Activated CD4-positive, alpha-beta T cell treated with anti-CD3 and anti-CD28 coated beads for 4 hours (primary cell): ENCODE measurements around the gene GPHB5.
"Not testable (repeated sequence)": the region's sequence is repeated elsewhere in the genome, so short reads cannot be mapped to it uniquely, and the experiment has no call there.

Experiments
- DNase-seq, 2 donors: peaks; one replicate each; pipeline ENCODE4 v3.0.0-alpha.2; 2020

The GPHB5 gene, protein sequence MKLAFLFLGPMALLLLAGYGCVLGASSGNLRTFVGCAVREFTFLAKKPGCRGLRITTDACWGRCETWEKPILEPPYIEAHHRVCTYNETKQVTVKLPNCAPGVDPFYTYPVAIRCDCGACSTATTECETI

DNA sequence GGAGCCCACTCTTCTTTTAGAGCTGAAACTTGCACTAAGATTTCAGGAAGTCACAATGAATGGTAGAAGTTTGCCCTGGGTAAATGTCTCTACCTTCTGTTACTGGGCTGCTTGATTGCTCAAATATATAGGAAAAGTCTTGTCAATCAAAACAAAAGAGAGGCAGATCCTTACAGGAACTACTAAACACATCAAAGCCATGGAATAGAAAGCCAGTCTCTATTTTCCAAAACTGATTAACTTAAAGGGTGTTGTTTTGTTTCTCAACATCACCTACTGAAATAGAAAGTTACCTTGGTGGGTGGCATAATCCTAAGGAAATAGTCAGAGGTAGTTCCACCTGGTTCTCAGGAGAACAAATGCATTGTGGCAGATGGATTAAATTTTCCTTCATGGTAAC, at the start of gene GPHB5:
TSS of gene GPHB5 (minus strand) at position 101 of the 400 bp plus-strand sequence. CDS start 1,086 bp downstream, outside the sequence.
- no peak for DNase-seq

DNA sequence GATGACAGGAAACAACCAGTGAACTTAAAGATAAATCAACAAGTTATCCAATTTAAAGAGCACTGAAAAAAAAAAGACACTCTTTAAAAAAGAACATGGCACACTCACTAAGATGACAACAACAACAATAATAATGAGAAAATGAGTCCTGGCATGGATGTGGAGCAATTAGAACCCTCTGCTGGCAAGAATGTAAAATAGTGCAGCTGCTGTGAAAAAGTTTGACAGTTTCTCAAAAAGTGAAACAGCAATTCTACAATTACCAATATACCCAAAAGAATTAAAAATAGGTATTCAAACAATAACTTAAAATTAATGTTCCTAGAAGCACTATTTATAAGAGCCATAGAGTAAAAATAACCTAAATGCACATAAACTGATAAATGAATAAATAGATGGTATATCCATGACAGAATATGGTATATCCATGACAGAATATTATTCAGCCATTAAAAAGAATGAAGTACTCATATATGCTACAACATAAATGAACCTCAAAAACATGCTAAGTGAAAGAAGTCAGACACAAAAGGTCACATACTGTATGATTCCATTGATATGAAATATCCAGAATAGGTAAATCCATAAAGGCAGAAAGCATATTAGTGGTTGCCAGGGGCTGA, 49.1 kb upstream of the GPHB5 start:
- DNase-seq = no peak

GRCh38 chr14:63362389-63362819, 43.7 kb upstream of the GPHB5 start:
- DNase-seq = no peak

DNA sequence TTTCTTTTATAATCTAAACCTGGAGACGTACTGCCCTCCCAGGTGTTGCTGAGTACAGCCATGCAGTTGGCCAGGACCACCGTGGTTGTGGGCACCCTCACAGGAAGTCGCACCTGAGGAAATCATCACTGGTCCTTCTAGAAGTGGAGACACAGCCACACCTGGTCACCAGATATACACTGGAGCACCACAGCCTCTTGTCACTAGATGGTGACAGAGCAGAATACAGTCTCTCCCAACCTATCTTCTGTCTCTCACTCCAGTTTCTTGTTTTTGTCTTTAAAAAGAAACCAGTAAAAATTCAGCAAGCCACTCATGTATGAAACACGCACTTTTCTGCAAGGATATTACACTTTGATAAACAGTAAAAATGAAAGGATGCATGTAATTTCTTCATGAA, 43.1 kb upstream of the GPHB5 start:
- no peak for DNase-seq

- no peak for DNase-seq
Observed at GRCh38 chr14:63357841-63358240, 39.1 kb upstream of the GPHB5 start.

DNA sequence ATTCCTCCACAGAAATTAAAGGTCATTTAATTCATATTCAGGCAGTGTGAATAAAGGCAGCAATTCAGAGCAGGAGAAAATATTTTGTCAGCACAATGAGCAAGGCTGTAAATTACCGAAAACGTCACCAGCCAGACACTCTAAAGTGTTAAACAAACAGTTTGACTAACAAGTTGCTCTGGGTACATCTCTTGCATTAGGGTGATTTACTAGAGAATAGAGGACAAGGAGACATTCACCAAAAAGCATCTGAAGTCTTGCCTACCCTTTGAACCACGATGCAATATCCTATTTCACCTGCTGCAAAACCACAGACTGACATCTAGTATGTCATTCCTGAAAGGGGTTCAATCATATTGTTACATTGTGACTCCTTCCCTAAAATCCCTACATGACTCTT, 27.1 kb upstream of the GPHB5 start:
- no peak for DNase-seq

DNA sequence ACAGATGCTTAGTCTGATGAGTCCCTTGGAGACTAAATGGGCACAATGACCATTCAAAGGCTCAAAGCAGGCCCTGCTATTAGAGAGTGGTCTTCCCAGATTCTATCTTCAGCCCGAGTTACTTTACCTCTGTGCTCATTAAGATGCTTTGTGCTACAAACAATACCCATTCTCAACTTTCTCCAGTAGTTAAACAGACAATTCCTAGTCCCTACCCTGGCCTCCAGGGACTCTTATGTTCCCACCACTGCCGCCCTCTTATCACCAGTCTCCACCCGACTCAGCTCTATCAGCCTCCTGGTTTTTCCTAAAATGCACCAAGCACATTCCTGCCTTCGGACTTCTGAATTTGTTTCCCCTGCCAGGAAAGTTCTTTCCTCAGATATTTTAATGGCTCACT, 25.6 kb upstream of the GPHB5 start:
- no peak for DNase-seq

- DNase-seq = no peak
Observed at GRCh38 chr14:63343878-63344277, 25.1 kb upstream of the GPHB5 start.

DNA sequence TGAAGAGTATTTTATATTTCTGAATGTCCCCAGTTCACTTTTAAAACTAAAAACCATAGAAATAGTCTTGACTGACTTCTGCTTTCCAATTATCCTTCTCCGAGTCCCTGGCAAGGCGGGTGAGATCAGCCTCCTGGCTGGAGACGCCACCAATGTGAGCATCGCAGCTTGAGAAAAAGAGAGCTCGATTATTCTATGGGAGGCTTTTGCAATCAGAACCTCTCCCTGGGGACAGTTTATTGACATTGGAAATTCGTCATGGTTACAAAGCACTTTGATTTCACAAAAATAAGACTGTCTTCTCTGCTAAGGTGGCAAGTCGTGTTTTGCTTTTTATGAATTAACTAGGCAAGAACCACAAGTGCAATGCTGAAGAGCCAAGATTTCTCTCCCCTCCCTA, 23.6 kb upstream of the GPHB5 start:
- no peak for DNase-seq

- no peak for DNase-seq
Observed at GRCh38 chr14:63328787-63329737, 10.3 kb upstream of the GPHB5 start.

DNA sequence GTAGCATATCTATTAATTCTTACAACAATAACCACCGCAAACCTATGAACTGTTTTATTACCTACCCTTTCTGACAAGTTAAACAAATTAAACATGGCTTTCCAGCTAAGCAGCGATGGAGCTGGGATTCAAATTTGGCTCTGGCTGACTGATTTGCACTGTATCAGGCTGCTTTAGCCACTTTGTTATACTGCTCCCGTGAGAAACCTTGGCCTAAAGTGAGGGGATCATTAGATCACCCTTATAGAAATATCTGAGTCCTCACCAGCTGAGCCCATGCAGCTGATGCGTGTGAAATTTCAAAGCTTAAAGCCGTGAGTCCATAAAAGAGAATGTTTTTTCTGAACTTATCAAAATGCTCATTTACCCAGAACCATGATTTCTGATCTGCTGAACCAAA, 8.1 kb upstream of the GPHB5 start:
- DNase-seq = no peak

- DNase-seq = no peak
Observed at GRCh38 chr14:63322897-63323573, 4.3 kb upstream of the GPHB5 start.

DNA sequence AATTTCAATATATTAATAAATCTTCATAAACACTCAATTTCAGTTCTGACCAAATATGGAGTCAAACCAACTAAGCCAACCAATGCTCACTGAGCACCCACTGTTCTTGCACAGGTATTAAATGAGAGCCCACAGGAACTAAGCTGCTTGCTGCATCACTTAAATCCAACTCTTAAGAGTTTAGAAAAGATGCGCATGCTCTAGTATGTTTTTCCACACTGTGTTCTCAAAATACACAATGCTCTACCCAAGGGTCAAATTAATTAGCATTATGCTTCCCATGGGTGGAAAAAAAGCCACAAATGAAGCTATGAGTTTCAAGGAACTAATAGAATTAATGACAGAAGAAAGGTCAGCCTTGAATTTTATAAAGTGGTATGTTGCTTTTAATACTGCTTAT, 3.7 kb upstream of the GPHB5 start:
- DNase-seq = no peak

- DNase-seq = no peak
Observed at GRCh38 chr14:63308723-63309317, 9.9 kb downstream of the GPHB5 start.

- DNase-seq = not testable (repeated sequence)
Observed at GRCh38 chr14:63304429-63304828, 14.3 kb downstream of the GPHB5 start.

GRCh38 chr14:63301891-63302534, 16.7 kb downstream of the GPHB5 start:
- no peak for DNase-seq

- DNase-seq = no peak
Observed at GRCh38 chr14:63300854-63301253, 17.9 kb downstream of the GPHB5 start.

- DNase-seq = no peak
Observed at GRCh38 chr14:63299351-63300110, 19.2 kb downstream of the GPHB5 start.

DNA sequence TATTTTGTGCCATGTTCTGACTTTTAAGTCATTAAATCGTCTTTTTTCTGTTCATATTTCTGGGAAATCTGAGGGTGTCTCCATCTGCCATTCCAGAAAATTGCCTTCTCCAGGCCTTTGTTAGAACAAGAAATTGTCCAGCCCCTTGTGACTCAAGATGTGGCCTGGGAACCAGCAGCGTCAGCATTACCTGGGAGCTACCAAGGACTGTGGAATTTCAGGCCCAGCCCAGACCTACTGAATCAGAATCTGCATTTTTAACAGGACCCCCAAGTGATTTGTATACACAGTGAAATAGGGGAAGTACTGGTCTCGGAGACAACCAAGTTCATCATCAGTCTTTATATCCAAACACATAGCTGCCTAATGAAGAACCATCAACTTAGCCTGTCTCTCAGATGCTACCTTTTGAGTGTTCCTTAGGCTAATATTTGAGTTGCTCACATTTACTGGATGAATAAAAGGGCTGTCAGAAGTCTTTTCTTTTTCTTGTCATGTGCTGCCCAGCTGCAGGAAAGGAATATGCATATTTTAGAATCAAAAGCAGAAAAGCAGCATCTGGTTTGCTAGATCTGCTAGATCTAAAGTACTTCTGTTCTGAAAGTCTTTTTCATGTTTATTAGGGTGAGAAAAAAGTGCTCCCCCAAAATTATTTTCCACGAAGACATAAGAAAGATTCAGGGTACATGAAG, 21.2 kb downstream of the GPHB5 start:
- DNase-seq = no peak

GRCh38 chr14:63296060-63296563, 22.6 kb downstream of the GPHB5 start:
- DNase-seq = no peak

DNA sequence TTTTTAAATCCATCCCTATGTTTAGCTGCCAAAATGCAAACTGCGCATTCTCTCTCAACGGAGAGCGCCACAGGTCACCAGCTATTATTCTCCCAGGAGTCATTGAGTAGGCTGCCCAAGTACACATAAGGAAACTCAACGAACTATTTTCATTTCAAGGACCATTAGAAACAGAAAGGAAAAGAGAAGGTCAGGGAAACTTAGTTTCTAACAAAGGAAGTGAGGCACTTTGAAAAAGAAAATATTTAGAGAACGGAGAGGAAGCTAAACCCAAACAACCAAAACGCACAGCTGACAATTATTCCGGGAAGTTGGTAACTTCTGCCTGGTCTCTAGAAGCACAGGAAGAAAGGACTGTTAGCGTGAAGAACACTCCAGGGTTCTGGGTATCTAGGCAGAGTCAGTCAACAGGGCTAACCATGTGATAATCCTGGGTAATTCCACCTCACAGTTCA, 23.5 kb downstream of the GPHB5 start:
- DNase-seq = no peak
